Measurements from ENCODE around the gene COMMD2.

Gene COMMD2

GRCh38 chr3:149723781-149724180, 28.5 kb downstream of the COMMD2 start:
- TF ChIP-seq EZH2 (IDR thresholded peaks at IDR 0.05; ENCODE audit: borderline replicate concordance, low read depth, low read length, severe bottlenecking) = no peak
- no peak for TF ChIP-seq CTCF (IDR thresholded peaks at IDR 0.05; ENCODE audit: borderline replicate concordance, extremely low read depth, low read length, poor library complexity, severe bottlenecking)
- Histone ChIP-seq H3K4me3 (ENCODE audit: low read depth in 1 of 2, low read length in 2 of 2) (no peak overlapping the region), H4K20me1 (ENCODE audit: insufficient read depth, low read length) (no peaks in the 10 kb centered on the region), H3K4me2 (ENCODE audit: insufficient read depth, low read length) (no peak overlapping the region), H3K36me3 (ENCODE audit: insufficient read depth, low read length) (no peaks in the 10 kb centered on the region), H3K27ac (ENCODE audit: low read length) (no peak overlapping the region), H3K79me2 (ENCODE audit: insufficient read depth, low read length) (no peaks in the 10 kb centered on the region), H3K27me3 (ENCODE audit: insufficient read depth, low read length, poor library complexity) (no peaks in the 10 kb centered on the region), H3K4me1 (ENCODE audit: insufficient read depth, low read length) (no peaks in the 10 kb centered on the region), H3K9ac (ENCODE audit: low read depth, low read length) (no peak overlapping the region), H2AFZ (ENCODE audit: low read depth, low read length) (no peak overlapping the region), H3K9me3 (ENCODE audit: insufficient read depth, low read length, severe bottlenecking) (peaks cover 5% of the 10 kb centered on the region)
- ATAC-seq (ENCODE audit: insufficient read depth, low read depth) (no peak), DNase-seq (no peak)

GRCh38 chr3:149720918-149721317, 31.4 kb downstream of the COMMD2 start:
- no peaks in the 10 kb centered on the region for H4K20me1 ChIP-seq (ENCODE audit: insufficient read depth, low read length)
- H3K9ac ChIP-seq (ENCODE audit: low read depth, low read length) = no peak overlapping the region
- no peaks in the 10 kb centered on the region for H3K27me3 ChIP-seq (ENCODE audit: insufficient read depth, low read length, poor library complexity)
- no peaks in the 10 kb centered on the region for H3K79me2 ChIP-seq (ENCODE audit: insufficient read depth, low read length)
- H3K4me2 ChIP-seq (ENCODE audit: insufficient read depth, low read length) = no peak overlapping the region
- H2AFZ ChIP-seq (ENCODE audit: low read depth, low read length) = no peak overlapping the region
- ATAC-seq (ENCODE audit: insufficient read depth, low read depth) (no peak), DNase-seq (no peak)
- peaks cover 5% of the 10 kb centered on the region for H3K9me3 ChIP-seq (ENCODE audit: insufficient read depth, low read length, severe bottlenecking)
- no peak overlapping the region for H3K27ac ChIP-seq (ENCODE audit: low read length)
- H3K4me3 ChIP-seq (ENCODE audit: low read depth in 1 of 2, low read length in 2 of 2) = no peak overlapping the region
- H3K4me1 ChIP-seq (ENCODE audit: insufficient read depth, low read length) = no peaks in the 10 kb centered on the region
- TF ChIP-seq EZH2 (IDR thresholded peaks at IDR 0.05; ENCODE audit: borderline replicate concordance, low read depth, low read length, severe bottlenecking) (no peak), CTCF (IDR thresholded peaks at IDR 0.05; ENCODE audit: borderline replicate concordance, extremely low read depth, low read length, poor library complexity, severe bottlenecking) (no peak)
- no peaks in the 10 kb centered on the region for H3K36me3 ChIP-seq (ENCODE audit: insufficient read depth, low read length)

- no peaks in the 10 kb centered on the region for H3K79me2 ChIP-seq (ENCODE audit: insufficient read depth, low read length)
- TF ChIP-seq CTCF (IDR thresholded peaks at IDR 0.05; ENCODE audit: borderline replicate concordance, extremely low read depth, low read length, poor library complexity, severe bottlenecking) = peak; percentile 75
- no peak for TF ChIP-seq EZH2 (IDR thresholded peaks at IDR 0.05; ENCODE audit: borderline replicate concordance, low read depth, low read length, severe bottlenecking)
- ATAC-seq (ENCODE audit: insufficient read depth, low read depth) = peak; percentile 68
- H3K27ac ChIP-seq (ENCODE audit: low read length) = no peak overlapping the region
- H3K36me3 ChIP-seq (ENCODE audit: insufficient read depth, low read length) = no peaks in the 10 kb centered on the region
- peaks cover 5% of the 10 kb centered on the region for H3K9me3 ChIP-seq (ENCODE audit: insufficient read depth, low read length, severe bottlenecking)
- DNase-seq = peak; percentile 38
- no peak overlapping the region for H3K4me3 ChIP-seq (ENCODE audit: low read depth in 1 of 2, low read length in 2 of 2)
- 0 out of 2 replicates have a peak overlapping the region, but pooled peaks have one; percentile 5 for H3K4me2 ChIP-seq (ENCODE audit: insufficient read depth, low read length)
- no peaks in the 10 kb centered on the region for H3K27me3 ChIP-seq (ENCODE audit: insufficient read depth, low read length, poor library complexity)
- no peaks in the 10 kb centered on the region for H3K4me1 ChIP-seq (ENCODE audit: insufficient read depth, low read length)
- H3K9ac ChIP-seq (ENCODE audit: low read depth, low read length) = no peak overlapping the region
- H4K20me1 ChIP-seq (ENCODE audit: insufficient read depth, low read length) = no peaks in the 10 kb centered on the region
- 0 out of 2 replicates have a peak overlapping the region, but pooled peaks have one; percentile 30 for H2AFZ ChIP-seq (ENCODE audit: low read depth, low read length)
Measured at GRCh38 chr3:149717391-149718056, 34.8 kb downstream of the COMMD2 start.

Measured in DND-41 (cell line).